Measurements from ENCODE around the gene ANGPTL7. TPM values are rescaled to one million over a fixed set of nuclear protein-coding genes. Genes with fewer than 3 reads are reported as not detected.

Gene ANGPTL7
- not detected in 2 replicates for total RNA-seq

DNA sequence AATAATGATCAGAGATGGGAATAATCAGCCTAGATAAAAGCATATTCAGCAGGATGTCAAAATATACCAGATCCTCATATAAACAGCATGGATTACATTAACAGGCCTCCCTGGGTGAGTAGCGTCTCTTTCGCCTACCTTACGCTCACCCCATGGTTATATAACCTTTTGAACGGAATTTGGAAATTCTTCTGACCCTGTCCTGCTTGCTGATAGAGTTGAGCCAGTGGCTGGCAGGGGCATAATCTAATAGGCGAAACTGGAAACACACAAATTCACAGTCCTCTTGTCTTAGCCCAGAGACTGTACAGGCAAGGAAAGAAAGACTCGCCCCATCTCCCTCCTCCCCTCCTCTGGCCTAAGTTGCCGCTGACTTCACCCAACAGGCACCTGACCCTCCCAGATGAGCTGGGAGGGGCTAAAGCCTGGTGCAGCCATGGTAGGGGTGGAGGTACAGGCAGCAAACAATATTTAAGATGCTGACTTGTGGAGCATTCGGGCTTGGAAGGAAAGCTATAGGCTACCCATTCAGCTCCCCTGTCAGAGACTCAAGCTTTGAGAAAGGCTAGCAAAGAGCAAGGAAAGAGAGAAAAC, at the start of gene ANGPTL7:
ANGPTL7 (plus strand) TSS at position 498 of the 594 bp plus-strand sequence. CDS start 225 bp downstream, outside the sequence.

Other genes with a start within 250 kb of the ANGPTL7 start
- gene TARDBP, start 176.7 kb upstream of the ANGPTL7 start, total RNA-seq, result 74.2 and 102 TPM in 2 replicates
- under 0.01 and 0.06 TPM in 2 replicates for gene MASP2, start 142.1 kb upstream of the ANGPTL7 start, total RNA-seq
- 16.8 and 17.6 TPM in 2 replicates for gene SRM, start 129.3 kb upstream of the ANGPTL7 start, total RNA-seq
- gene EXOSC10, start 89.5 kb upstream of the ANGPTL7 start, total RNA-seq, result 36.9 and 39.8 TPM in 2 replicates
- 30.0 and 37.8 TPM in 2 replicates for gene MTOR, start 73.2 kb downstream of the ANGPTL7 start, total RNA-seq
- 4.2 and 6.6 TPM in 2 replicates for gene UBIAD1, start 83.8 kb downstream of the ANGPTL7 start, total RNA-seq

Measured in aortic smooth muscle cell (primary cell).